NCI-H1417 treated with DMSO at 0.1 percent for 48 hours (cell line): ENCODE results near the gene ARID4B.
"Not testable (repeated sequence)": the region's sequence is repeated elsewhere in the genome, so short reads cannot be mapped to it uniquely, and the experiment has no call there.

Source experiments
- DNase-seq: peaks from one replicate; lab custom pipeline; 2025; lab: John Stamatoyannopoulos, UW

Gene ARID4B

GRCh38 chr1:235296729-235297128 lies 31.2 kb downstream of the ARID4B start:
- DNase-seq = no peak

- DNase-seq = no peak
Observed at GRCh38 chr1:235295902-235296350, 32.1 kb downstream of the ARID4B start.

GRCh38 chr1:235293322-235293942 lies 34.5 kb downstream of the ARID4B start:
- no peak for DNase-seq

- DNase-seq = no peak
Observed at GRCh38 chr1:235292790-235293189, 35.2 kb downstream of the ARID4B start.

GRCh38 chr1:235291599-235292091 lies 36.3 kb downstream of the ARID4B start:
- DNase-seq = no peak

GRCh38 chr1:235290740-235291502 lies 37.1 kb downstream of the ARID4B start:
- no peak for DNase-seq

- DNase-seq = no peak
Observed at GRCh38 chr1:235289859-235290739, 37.9 kb downstream of the ARID4B start.

- no peak for DNase-seq
Observed at GRCh38 chr1:235287208-235287882, 40.6 kb downstream of the ARID4B start.

- DNase-seq = no peak
Observed at GRCh38 chr1:235286667-235287066, 41.3 kb downstream of the ARID4B start.

- DNase-seq = no peak
Observed at GRCh38 chr1:235284231-235284769, 43.7 kb downstream of the ARID4B start.

- DNase-seq = not testable (repeated sequence)
Observed at GRCh38 chr1:235283636-235284035, 44.3 kb downstream of the ARID4B start.

- no peak for DNase-seq
Observed at GRCh38 chr1:235280467-235280866, 47.5 kb downstream of the ARID4B start.

- no peak for DNase-seq
Observed at GRCh38 chr1:235279694-235280093, 48.3 kb downstream of the ARID4B start.

GRCh38 chr1:235278915-235279292 lies 49.1 kb downstream of the ARID4B start:
- no peak for DNase-seq

- DNase-seq = no peak
Observed at GRCh38 chr1:235278233-235278914, 49.6 kb downstream of the ARID4B start.

- no peak for DNase-seq
Observed at GRCh38 chr1:235277709-235278108, 50.3 kb downstream of the ARID4B start.

GRCh38 chr1:235275836-235276235 lies 52.1 kb downstream of the ARID4B start:
- DNase-seq = no peak

- no peak for DNase-seq
Observed at GRCh38 chr1:235275223-235275622, 52.8 kb downstream of the ARID4B start.

GRCh38 chr1:235272851-235273250 lies 55.1 kb downstream of the ARID4B start:
- DNase-seq = no peak

- no peak for DNase-seq
Observed at GRCh38 chr1:235270625-235271024, 57.4 kb downstream of the ARID4B start.

- DNase-seq = not testable (repeated sequence)
Observed at GRCh38 chr1:235269990-235270389, 58.0 kb downstream of the ARID4B start.
